Suprapubic skin (tissue), 3 donors: ENCODE measurements around the gene ARL5C.

Experiments used
- POLR2AphosphoS5 ChIP-seq, 3 donors: sonication (generic); formaldehyde crosslinking; IDR thresholded peaks; one replicate each; pipeline ENCODE4 v1.6.1; 2017; ENCODE audit warnings: antibody characterized with exemption in 3 of 3
- TF ChIP-seq, protein P1 (sequence below), 2 donors: fragments of 200-600 bp in 1 of 2; fragments of 450-650 bp in 1 of 2; sonication (generic) in 1 of 2; IDR thresholded peaks; one replicate each; pipeline ENCODE4 v1.5.1; 2016 to 2019; ENCODE audit warnings: antibody characterized with exemption in 2 of 2, mild to moderate bottlenecking in 1 of 2, moderate library complexity in 1 of 2

DNA sequence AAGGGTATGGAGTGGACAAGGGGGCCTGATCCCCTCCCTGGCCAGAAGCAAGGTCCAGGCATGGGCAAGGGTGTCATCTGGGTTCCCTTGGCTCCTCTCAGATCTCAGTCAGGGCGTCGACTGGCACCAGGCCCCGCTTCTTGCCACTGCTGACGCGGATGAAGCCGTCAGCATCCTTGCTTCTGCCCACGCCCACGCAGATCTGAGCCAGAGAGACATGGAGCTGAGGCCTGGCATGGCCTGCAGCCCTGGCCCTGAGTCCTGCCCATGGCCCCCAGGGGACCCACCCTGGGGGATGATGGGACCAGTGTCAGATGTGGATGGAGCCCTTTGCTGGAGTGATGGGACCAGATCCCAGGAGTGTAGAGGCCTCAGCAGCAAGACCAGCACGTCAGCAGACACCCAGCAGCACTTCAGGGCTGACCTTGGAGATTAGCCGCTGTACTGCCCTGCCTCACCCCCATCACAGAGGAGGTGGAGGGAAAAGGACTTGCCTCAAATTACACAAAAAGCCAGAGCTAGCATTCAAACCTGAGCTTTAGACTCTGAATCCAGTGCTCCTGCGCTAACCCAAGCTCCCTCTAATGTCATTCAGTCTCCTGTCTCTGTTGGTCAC, 46.3 kb upstream of the ARL5C start:
- TF ChIP-seq, protein P1, sequence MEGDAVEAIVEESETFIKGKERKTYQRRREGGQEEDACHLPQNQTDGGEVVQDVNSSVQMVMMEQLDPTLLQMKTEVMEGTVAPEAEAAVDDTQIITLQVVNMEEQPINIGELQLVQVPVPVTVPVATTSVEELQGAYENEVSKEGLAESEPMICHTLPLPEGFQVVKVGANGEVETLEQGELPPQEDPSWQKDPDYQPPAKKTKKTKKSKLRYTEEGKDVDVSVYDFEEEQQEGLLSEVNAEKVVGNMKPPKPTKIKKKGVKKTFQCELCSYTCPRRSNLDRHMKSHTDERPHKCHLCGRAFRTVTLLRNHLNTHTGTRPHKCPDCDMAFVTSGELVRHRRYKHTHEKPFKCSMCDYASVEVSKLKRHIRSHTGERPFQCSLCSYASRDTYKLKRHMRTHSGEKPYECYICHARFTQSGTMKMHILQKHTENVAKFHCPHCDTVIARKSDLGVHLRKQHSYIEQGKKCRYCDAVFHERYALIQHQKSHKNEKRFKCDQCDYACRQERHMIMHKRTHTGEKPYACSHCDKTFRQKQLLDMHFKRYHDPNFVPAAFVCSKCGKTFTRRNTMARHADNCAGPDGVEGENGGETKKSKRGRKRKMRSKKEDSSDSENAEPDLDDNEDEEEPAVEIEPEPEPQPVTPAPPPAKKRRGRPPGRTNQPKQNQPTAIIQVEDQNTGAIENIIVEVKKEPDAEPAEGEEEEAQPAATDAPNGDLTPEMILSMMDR (IDR thresholded peaks at IDR 0.05) = no peak
- no peak for TF ChIP-seq POLR2AphosphoS5 (IDR thresholded peaks at IDR 0.05)
